ENCODE data around the gene C11orf52.
A peak's percentile ranks its signal among the peaks of the same experiment; 100 is the strongest.
"Not testable (repeated sequence)": the region's sequence is repeated elsewhere in the genome, so short reads cannot be mapped to it uniquely, and the experiment has no call there.

C11orf52 gene

GRCh38 chr11:111913031-111913861 lies 5.5 kb upstream of the C11orf52 start:
- no peak for DNase-seq

- no peak for DNase-seq
Measured at GRCh38 chr11:111913997-111914396, 4.7 kb upstream of the C11orf52 start.

- no peak for DNase-seq
Measured at GRCh38 chr11:111916768-111917167, 1.9 kb upstream of the C11orf52 start.

- no peak for DNase-seq
Measured at GRCh38 chr11:111917312-111917711, 1.4 kb upstream of the C11orf52 start.

- no peak for DNase-seq
Measured at GRCh38 chr11:111917788-111918187, 925 bp upstream of the C11orf52 start.

- DNase-seq = no peak
Measured at GRCh38 chr11:111920908-111921307, 2.2 kb downstream of the C11orf52 start.

- no peak for DNase-seq
Measured at GRCh38 chr11:111921541-111922230, 3.0 kb downstream of the C11orf52 start.

- DNase-seq = no peak
Measured at GRCh38 chr11:111922803-111923202, 4.1 kb downstream of the C11orf52 start.

- DNase-seq = no peak
Measured at GRCh38 chr11:111923351-111923788, 4.7 kb downstream of the C11orf52 start.

GRCh38 chr11:111923951-111924350 lies 5.2 kb downstream of the C11orf52 start:
- DNase-seq = no peak

GRCh38 chr11:111925953-111926352 lies 7.2 kb downstream of the C11orf52 start:
- no peak for DNase-seq

- peak; percentile 92 for DNase-seq
Measured at GRCh38 chr11:111926505-111927391, 8.0 kb downstream of the C11orf52 start.

- DNase-seq = no peak
Measured at GRCh38 chr11:111930472-111930871, 11.8 kb downstream of the C11orf52 start.

- DNase-seq = no peak
Measured at GRCh38 chr11:111932611-111932950, 13.9 kb downstream of the C11orf52 start.

GRCh38 chr11:111933176-111933575 lies 14.5 kb downstream of the C11orf52 start:
- DNase-seq = not testable (repeated sequence)

- DNase-seq = no peak
Measured at GRCh38 chr11:111933872-111934271, 15.2 kb downstream of the C11orf52 start.

GRCh38 chr11:111934306-111934705 lies 15.6 kb downstream of the C11orf52 start:
- no peak for DNase-seq

GRCh38 chr11:111935317-111936039 lies 16.8 kb downstream of the C11orf52 start:
- no peak for DNase-seq

- no peak for DNase-seq
Measured at GRCh38 chr11:111936040-111936540, 17.4 kb downstream of the C11orf52 start.

GRCh38 chr11:111937461-111937769 lies 18.7 kb downstream of the C11orf52 start:
- no peak for DNase-seq

GRCh38 chr11:111937844-111938243 lies 19.1 kb downstream of the C11orf52 start:
- DNase-seq = no peak

GRCh38 chr11:111938687-111939160 lies 20.0 kb downstream of the C11orf52 start:
- no peak for DNase-seq
